Esophagus squamous epithelium (tissue), 4 donors: ENCODE data around the gene SS18.

Source experiments
- CTCF ChIP-seq, 6 experiments: fragments of 450-650 bp in 4 of 6; fragments of 200-600 bp in 2 of 6; sonication (generic) in 2 of 6; IDR thresholded peaks; one replicate each; pipeline ENCODE4 v1.5.1; 2016 to 2019; ENCODE audit warnings: antibody characterized with exemption in 6 of 6, mild to moderate bottlenecking in 4 of 6, moderate library complexity in 4 of 6
- POLR2A ChIP-seq, 4 donors: fragments of 450-650 bp; IDR thresholded peaks; one replicate each; pipeline ENCODE4 v1.6.1; 2017; ENCODE audit warnings: antibody characterized with exemption in 4 of 4, mild to moderate bottlenecking in 4 of 4, moderate library complexity in 3 of 4

- TF ChIP-seq CTCF (IDR thresholded peaks at IDR 0.05) (no peak), POLR2A (IDR thresholded peaks at IDR 0.05) (no peak)
Measured at GRCh38 chr18:25998461-25998860, 92.0 kb downstream of the SS18 start.
